ENCODE measurements around the gene UVRAG. TPM values are rescaled to one million over a fixed set of nuclear protein-coding genes. Genes with fewer than 3 reads are reported as not detected.
A peak's percentile ranks its signal among the peaks of the same experiment; 100 is the strongest.

The UVRAG gene
- total and polyA plus RNA-seq, 2 of the 13 experiments (the other 11 are each of a cell fraction or from before 2014, with no cell fraction given): 9.7 to 17.3 TPM

DNA sequence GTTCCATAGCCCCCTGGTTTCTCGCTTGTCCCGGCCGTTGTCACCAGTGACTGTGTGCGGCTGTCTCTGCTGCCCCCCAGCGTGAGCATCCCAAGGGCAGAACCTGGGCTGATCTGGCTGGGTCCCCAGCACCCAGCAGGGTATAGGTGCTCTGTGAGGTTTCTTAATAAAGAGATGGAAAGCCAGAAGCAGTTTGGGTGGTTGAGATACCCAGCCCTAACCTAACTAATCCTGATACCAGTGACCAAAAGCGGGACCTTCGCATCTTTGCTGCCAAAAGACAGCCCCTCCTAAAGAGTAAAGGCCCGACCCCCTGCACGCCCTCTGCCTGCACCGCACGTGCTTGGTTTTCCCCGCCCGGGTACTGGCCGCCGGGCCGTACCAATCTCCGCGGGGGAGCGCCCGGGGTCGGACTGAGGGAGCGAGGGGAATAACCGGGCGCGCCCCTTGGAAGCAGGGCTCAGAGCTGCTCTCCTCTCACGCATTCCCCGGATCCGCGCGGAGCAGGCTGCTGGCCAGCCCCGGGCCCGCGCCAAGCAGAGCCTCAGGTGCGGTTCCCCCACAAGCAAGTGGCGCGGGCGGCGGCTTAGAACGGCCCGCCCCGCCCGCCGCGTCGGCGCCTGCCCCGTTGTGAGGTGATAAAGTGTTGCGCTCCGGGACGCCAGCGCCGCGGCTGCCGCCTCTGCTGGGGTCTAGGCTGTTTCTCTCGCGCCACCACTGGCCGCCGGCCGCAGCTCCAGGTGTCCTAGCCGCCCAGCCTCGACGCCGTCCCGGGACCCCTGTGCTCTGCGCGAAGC lies 46.7 kb upstream of the UVRAG start, which contains the start of gene DGAT2 (continued):
- 0 out of 2 replicates have a peak, but pooled peaks have one; percentile 26 for TF ChIP-seq GMEB2 (CRISPR knock-in tag; IDR thresholded peaks at IDR 0.05; ENCODE audit: low read depth)
- TF ChIP-seq ZSCAN9 (CRISPR knock-in tag; IDR thresholded peaks at IDR 0.05; ENCODE audit: borderline replicate concordance): peak; percentile 81; the same call in 1 of the 2 replicates
- no peak for TF ChIP-seq ZBTB21 (CRISPR knock-in tag; IDR thresholded peaks at IDR 0.05)
- TF ChIP-seq MAFF (IDR thresholded peaks at IDR 0.05; ENCODE audit: low read depth, low read length): no peak
- peak; percentile 74; the same call in 1 of the 2 replicates for TF ChIP-seq ZNF180 (CRISPR knock-in tag; IDR thresholded peaks at IDR 0.05; ENCODE audit: borderline replicate concordance, low read depth)
- peak; percentile 89 for TF ChIP-seq MTERF4 (CRISPR knock-in tag; IDR thresholded peaks at IDR 0.05)
- peak; percentile 93 for TF ChIP-seq IKZF4 (CRISPR knock-in tag; IDR thresholded peaks at IDR 0.05; ENCODE audit: borderline replicate concordance, low read depth, not compliant biosample characterization)
- no peak for TF ChIP-seq ZNF326 (CRISPR knock-in tag; IDR thresholded peaks at IDR 0.05; ENCODE audit: borderline replicate concordance)
- TF ChIP-seq, protein P1, sequence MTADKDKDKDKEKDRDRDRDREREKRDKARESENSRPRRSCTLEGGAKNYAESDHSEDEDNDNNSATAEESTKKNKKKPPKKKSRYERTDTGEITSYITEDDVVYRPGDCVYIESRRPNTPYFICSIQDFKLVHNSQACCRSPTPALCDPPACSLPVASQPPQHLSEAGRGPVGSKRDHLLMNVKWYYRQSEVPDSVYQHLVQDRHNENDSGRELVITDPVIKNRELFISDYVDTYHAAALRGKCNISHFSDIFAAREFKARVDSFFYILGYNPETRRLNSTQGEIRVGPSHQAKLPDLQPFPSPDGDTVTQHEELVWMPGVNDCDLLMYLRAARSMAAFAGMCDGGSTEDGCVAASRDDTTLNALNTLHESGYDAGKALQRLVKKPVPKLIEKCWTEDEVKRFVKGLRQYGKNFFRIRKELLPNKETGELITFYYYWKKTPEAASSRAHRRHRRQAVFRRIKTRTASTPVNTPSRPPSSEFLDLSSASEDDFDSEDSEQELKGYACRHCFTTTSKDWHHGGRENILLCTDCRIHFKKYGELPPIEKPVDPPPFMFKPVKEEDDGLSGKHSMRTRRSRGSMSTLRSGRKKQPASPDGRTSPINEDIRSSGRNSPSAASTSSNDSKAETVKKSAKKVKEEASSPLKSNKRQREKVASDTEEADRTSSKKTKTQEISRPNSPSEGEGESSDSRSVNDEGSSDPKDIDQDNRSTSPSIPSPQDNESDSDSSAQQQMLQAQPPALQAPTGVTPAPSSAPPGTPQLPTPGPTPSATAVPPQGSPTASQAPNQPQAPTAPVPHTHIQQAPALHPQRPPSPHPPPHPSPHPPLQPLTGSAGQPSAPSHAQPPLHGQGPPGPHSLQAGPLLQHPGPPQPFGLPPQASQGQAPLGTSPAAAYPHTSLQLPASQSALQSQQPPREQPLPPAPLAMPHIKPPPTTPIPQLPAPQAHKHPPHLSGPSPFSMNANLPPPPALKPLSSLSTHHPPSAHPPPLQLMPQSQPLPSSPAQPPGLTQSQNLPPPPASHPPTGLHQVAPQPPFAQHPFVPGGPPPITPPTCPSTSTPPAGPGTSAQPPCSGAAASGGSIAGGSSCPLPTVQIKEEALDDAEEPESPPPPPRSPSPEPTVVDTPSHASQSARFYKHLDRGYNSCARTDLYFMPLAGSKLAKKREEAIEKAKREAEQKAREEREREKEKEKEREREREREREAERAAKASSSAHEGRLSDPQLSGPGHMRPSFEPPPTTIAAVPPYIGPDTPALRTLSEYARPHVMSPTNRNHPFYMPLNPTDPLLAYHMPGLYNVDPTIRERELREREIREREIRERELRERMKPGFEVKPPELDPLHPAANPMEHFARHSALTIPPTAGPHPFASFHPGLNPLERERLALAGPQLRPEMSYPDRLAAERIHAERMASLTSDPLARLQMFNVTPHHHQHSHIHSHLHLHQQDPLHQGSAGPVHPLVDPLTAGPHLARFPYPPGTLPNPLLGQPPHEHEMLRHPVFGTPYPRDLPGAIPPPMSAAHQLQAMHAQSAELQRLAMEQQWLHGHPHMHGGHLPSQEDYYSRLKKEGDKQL (CRISPR knock-in tag; IDR thresholded peaks at IDR 0.05; ENCODE audit: low read depth): 0 out of 2 replicates have a peak, but pooled peaks have one; percentile 21
- no peak for TF ChIP-seq HDAC6 (IDR thresholded peaks at IDR 0.05; ENCODE audit: low read depth, low read length)
- no peak; the same call in 1 of the 2 replicates for TF ChIP-seq SMAD3 (CRISPR knock-in tag; IDR thresholded peaks at IDR 0.05)
- TF ChIP-seq, protein P2, sequence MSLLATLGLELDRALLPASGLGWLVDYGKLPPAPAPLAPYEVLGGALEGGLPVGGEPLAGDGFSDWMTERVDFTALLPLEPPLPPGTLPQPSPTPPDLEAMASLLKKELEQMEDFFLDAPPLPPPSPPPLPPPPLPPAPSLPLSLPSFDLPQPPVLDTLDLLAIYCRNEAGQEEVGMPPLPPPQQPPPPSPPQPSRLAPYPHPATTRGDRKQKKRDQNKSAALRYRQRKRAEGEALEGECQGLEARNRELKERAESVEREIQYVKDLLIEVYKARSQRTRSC (CRISPR knock-in tag; IDR thresholded peaks at IDR 0.05; ENCODE audit: low read depth): peak; percentile 95; the same call in 1 of the 2 replicates
- TF ChIP-seq ZFP37 (CRISPR knock-in tag; IDR thresholded peaks at IDR 0.05; ENCODE audit: borderline replicate concordance): no peak
- TF ChIP-seq, protein P3, sequence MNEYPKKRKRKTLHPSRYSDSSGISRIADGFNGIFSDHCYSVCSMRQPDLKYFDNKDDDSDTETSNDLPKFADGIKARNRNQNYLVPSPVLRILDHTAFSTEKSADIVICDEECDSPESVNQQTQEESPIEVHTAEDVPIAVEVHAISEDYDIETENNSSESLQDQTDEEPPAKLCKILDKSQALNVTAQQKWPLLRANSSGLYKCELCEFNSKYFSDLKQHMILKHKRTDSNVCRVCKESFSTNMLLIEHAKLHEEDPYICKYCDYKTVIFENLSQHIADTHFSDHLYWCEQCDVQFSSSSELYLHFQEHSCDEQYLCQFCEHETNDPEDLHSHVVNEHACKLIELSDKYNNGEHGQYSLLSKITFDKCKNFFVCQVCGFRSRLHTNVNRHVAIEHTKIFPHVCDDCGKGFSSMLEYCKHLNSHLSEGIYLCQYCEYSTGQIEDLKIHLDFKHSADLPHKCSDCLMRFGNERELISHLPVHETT (CRISPR knock-in tag; conservative IDR thresholded peaks at IDR 0.05): peak; percentile 39; the same call in 1 of the 2 replicates
- peak; percentile 69; the same call in 1 of the 2 replicates for TF ChIP-seq ZNF891 (CRISPR knock-in tag; IDR thresholded peaks at IDR 0.05)

Data from HepG2 (cell line).